ENCODE results near the gene NDOR1.

DNA sequence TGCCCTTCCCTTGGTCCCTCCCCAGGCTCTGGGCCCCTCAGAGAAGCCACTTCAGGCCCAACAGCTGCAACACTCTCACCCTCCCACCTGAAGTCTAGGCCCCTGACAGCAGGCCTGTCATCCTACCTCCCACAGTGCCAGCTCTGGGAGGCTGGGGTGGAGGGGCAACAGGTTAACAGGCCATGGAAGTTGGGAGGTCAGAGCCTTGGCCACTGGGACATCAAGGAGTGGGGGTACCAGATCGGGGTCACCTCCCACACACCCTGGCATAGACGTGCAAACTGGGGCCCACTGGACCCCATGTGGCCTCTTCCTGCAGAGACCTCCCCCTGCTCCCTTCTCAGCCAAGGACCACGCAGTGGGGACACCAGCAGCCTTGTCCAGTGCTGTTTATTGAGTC, 14.3 kb upstream of the NDOR1 start:
- TF ChIP-seq, protein P1, sequence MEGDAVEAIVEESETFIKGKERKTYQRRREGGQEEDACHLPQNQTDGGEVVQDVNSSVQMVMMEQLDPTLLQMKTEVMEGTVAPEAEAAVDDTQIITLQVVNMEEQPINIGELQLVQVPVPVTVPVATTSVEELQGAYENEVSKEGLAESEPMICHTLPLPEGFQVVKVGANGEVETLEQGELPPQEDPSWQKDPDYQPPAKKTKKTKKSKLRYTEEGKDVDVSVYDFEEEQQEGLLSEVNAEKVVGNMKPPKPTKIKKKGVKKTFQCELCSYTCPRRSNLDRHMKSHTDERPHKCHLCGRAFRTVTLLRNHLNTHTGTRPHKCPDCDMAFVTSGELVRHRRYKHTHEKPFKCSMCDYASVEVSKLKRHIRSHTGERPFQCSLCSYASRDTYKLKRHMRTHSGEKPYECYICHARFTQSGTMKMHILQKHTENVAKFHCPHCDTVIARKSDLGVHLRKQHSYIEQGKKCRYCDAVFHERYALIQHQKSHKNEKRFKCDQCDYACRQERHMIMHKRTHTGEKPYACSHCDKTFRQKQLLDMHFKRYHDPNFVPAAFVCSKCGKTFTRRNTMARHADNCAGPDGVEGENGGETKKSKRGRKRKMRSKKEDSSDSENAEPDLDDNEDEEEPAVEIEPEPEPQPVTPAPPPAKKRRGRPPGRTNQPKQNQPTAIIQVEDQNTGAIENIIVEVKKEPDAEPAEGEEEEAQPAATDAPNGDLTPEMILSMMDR (IDR thresholded peaks at IDR 0.05; ENCODE audit: insufficient read depth, low read length, poor library complexity, severe bottlenecking) = no peak
- TF ChIP-seq EZH2phosphoT487 (conservative IDR thresholded peaks at IDR 0.05; ENCODE audit: low read length) = no peak

Data from SU-DHL-6 (cell line).